ENCODE results near the gene ZFP36. TPM values are rescaled to one million over a fixed set of nuclear protein-coding genes. Genes with fewer than 3 reads are reported as not detected.
A peak's percentile ranks its signal among the peaks of the same experiment; 100 is the strongest.

The ZFP36 gene
- total RNA-seq, 4 donors from 2014 or later, result 280 to 924 (median 309) TPM

- WGBS, 2 donors (ENCODE audit: low coverage in 1 of 2), result 19% methylated on average over 2 of the region's 2 CpGs; no CpG with 5 or more reads in 1 of the 2 donors
- Histone ChIP-seq H3K27me3 (no peaks in the 10 kb centered on the region), H3K4me3 (peak overlapping the region; percentile 21 to 99 (median 90)), H3K27ac (peak overlapping the region; percentile 90 to 97 (median 92)), H3K4me1 (peaks cover 20 to 34% (median 30%) of the 10 kb centered on the region in 4 donors), H3K9me3 (no peaks in the 10 kb centered on the region), H3K36me3 (peaks cover 0 to 26% (median 10%) of the 10 kb centered on the region in 4 donors)
- in situ Hi-C loops (cut with MboI; ENCODE audit: low pct_ligation_motif_present in 1 of 4, low pct_unique_long_range_greater_than_20kb in 1 of 4, low sequenced_read_pairs in 3 of 4), result loop anchor here in 1 of 4 donors (25.0 kb wide), 1 partner anchor 101 kb away; the partner anchor contains the start of genes EID2 and EID2B
- DNase-seq, result no peak
- intact Hi-C loops (cut with DNase I; ENCODE audit: low total_unique reads), result no loop called here
- TF ChIP-seq EP300 (IDR thresholded peaks at IDR 0.05; ENCODE audit: low read depth) (no peak), POLR2A (IDR thresholded peaks at IDR 0.05) (no peak), POLR2AphosphoS5 (IDR thresholded peaks at IDR 0.05) (no peak), CTCF (IDR thresholded peaks at IDR 0.05) (no peak)
These were observed 29.7 kb downstream of the ZFP36 start for GRCh38 chr19:39436350-39436716.

DNA sequence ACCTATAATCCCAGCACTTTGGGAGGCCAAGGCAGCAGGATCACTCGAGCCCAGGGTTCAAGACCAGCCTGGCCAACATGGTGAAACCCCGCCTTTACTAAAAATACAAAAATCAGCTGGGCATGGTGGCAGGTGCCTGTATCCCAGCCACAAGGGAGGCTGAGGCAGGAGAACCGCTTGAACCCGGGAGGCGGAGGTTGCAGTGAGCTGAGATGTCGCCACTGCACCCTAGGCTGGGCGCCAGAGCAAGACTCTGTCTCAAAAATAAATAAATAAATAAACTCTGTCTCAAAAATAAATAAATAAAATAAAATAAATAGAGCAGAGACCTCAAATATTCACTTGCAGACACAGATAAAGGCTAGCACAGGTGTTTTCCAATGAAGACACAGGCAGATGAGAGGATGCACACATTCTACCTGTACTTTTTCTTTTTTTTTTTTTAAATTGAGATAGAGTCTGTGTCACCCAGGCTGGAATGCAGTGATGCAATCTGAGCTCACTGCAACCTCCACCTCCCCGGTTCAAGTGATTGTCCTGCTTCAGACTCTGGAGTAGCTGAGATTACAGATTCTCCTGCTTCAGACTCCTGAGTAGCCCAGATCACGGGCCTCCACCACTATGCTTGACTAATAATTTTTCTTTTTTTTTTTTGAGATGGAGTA, 31.8 kb downstream of the ZFP36 start:
- no peak for DNase-seq
- Histone ChIP-seq H3K27ac (no peak overlapping the region), H3K27me3 (no peaks in the 10 kb centered on the region), H3K4me1 (peaks cover 20 to 32% (median 26%) of the 10 kb centered on the region in 4 donors), H3K36me3 (peaks cover 0 to 9% (median 4%) of the 10 kb centered on the region in 4 donors), H3K4me3 (no peak overlapping the region), H3K9me3 (no peaks in the 10 kb centered on the region)
- intact Hi-C loops (cut with DNase I; ENCODE audit: low total_unique reads) (no loop called here), in situ Hi-C loops (cut with MboI; ENCODE audit: low pct_ligation_motif_present in 1 of 4, low pct_unique_long_range_greater_than_20kb in 1 of 4, low sequenced_read_pairs in 3 of 4) (loop anchor here in 1 of 4 donors (25.0 kb wide), 1 partner anchor 99 kb away; the partner anchor contains the start of genes EID2 and EID2B)
- no peak for TF ChIP-seq EP300 (IDR thresholded peaks at IDR 0.05; ENCODE audit: low read depth)
- TF ChIP-seq CTCF (IDR thresholded peaks at IDR 0.05), result no peak
- no peak for TF ChIP-seq POLR2AphosphoS5 (IDR thresholded peaks at IDR 0.05)
- no peak for TF ChIP-seq POLR2A (IDR thresholded peaks at IDR 0.05)
- 85 to 87% methylated on average over 9 of the region's 9 CpGs for WGBS, 2 donors (ENCODE audit: low coverage in 1 of 2)

DNA sequence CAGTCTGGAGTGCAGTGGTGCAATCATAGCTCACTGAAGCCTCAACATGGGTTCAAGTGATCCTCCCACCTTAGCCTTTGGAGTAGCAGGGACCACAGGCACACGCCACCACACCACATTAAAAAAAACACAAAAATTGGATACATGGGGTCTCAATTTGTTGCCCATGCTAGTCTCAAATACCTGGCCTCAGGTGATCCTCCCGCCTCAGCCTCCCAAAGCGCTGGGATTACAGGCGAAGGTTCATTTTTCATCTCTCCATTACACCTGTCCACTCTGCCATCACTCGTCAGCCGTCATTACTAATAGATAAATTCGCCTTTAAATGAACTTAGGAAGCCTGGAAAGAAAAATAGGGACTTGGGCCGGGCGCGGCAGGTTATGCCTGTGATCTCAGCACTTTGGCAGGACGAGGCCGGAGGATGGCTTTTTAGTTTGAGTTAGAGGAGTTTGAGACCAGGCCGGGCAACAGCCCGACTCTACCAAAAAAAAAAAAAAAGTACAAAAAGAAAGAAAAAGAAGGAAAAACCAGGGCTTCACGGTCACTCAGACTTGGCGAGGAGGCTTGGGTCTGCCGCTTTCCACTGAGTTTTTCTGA, 38.0 kb downstream of the ZFP36 start:
- Histone ChIP-seq H3K27me3 (no peaks in the 10 kb centered on the region), H3K9me3 (no peaks in the 10 kb centered on the region), H3K4me3 (peak overlapping the region; percentile 61 to 95 (median 91)), H3K4me1 (peaks cover 13 to 42% (median 26%) of the 10 kb centered on the region in 4 donors), H3K27ac (peak overlapping the region; percentile 88 to 98 (median 96)), H3K36me3 (no peaks in the 10 kb centered on the region)
- in situ Hi-C loops (cut with MboI; ENCODE audit: low pct_ligation_motif_present in 1 of 4, low pct_unique_long_range_greater_than_20kb in 1 of 4, low sequenced_read_pairs in 3 of 4) (loop anchor here in 3 of 4 donors (5.0 to 25.0 kb wide), 3 partner anchors 88 to 93 kb away; partner anchors contain the start of genes EID2B (in 3 of the 3) and EID2 (in 1 of the 3)), intact Hi-C loops (cut with DNase I; ENCODE audit: low total_unique reads) (no loop called here)
- TF ChIP-seq CTCF (IDR thresholded peaks at IDR 0.05) (no peak), POLR2AphosphoS5 (IDR thresholded peaks at IDR 0.05) (no peak), POLR2A (IDR thresholded peaks at IDR 0.05) (no peak), EP300 (IDR thresholded peaks at IDR 0.05; ENCODE audit: low read depth) (no peak)
- 3 to 6% methylated on average over 12 to 17 of the region's 17 CpGs for WGBS, 2 donors (ENCODE audit: low coverage in 1 of 2)
- no peak for DNase-seq
